ENCODE data around the gene SCAMP2. TPM values are rescaled to one million over a fixed set of nuclear protein-coding genes. Genes with fewer than 3 reads are reported as not detected.

SCAMP2 gene
- total RNA-seq, 3 donors from 2014 or later: 49.5 to 71.4 (median 69.4) TPM

DNA sequence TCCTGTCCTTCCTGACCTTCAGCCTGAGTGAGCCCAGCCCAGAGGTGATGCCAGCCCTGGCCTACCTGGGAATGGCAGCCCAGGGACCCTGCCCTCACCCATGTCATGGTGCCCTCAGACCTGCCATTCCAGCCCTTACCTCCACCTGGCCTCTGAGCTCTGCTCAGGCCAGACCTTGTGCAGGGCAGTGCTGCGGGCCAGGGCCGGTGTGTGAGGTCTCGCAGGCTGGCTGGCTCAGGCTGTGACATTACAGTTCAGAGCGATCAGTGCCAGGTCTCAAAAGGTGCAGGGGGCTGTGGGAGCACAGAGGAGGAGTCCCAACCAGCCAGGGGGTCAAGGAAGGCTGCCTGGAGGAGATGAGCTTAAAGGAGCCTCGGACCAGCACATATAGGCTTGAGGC lies 53.1 kb downstream of the SCAMP2 start:
- H3K4me3 ChIP-seq: no peak overlapping the region
- intact Hi-C loops (cut with DNase I; ENCODE audit: low total_unique reads): no loop called here
- TF ChIP-seq, protein P1, sequence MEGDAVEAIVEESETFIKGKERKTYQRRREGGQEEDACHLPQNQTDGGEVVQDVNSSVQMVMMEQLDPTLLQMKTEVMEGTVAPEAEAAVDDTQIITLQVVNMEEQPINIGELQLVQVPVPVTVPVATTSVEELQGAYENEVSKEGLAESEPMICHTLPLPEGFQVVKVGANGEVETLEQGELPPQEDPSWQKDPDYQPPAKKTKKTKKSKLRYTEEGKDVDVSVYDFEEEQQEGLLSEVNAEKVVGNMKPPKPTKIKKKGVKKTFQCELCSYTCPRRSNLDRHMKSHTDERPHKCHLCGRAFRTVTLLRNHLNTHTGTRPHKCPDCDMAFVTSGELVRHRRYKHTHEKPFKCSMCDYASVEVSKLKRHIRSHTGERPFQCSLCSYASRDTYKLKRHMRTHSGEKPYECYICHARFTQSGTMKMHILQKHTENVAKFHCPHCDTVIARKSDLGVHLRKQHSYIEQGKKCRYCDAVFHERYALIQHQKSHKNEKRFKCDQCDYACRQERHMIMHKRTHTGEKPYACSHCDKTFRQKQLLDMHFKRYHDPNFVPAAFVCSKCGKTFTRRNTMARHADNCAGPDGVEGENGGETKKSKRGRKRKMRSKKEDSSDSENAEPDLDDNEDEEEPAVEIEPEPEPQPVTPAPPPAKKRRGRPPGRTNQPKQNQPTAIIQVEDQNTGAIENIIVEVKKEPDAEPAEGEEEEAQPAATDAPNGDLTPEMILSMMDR (IDR thresholded peaks at IDR 0.05): no peak
- TF ChIP-seq POLR2AphosphoS5 (IDR thresholded peaks at IDR 0.05) (no peak), POLR2A (IDR thresholded peaks at IDR 0.05) (no peak)
- no peaks in the 10 kb centered on the region for H3K4me1 ChIP-seq
- no peaks in the 10 kb centered on the region for H3K36me3 ChIP-seq
- no peaks in the 10 kb centered on the region for H3K27me3 ChIP-seq
- no peak overlapping the region for H3K27ac ChIP-seq
- no peaks in the 10 kb centered on the region for H3K9me3 ChIP-seq
- DNase-seq (ENCODE audit: low spot score in 2 of 2): no peak

DNA sequence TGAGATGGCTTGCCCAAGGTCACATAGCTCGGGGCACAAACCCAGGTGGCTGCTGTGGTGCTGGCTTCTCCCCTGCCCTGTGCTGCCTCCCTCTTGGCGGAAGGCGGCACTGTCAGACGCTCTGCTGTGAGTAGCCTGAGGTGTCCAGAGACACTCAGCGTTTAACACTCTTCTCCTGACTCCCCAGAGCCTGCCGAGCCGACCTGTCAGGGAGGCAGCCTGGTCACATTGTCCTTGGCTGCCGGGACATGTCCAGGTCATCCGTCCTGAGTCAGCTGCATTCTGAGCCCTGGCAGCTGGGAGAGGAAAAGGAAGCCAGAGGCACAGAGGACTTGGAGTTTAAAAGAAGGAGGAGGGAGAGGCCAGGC lies 55.8 kb downstream of the SCAMP2 start:
- Histone ChIP-seq H3K4me1 (no peaks in the 10 kb centered on the region), H3K4me3 (no peak overlapping the region), H3K9me3 (no peaks in the 10 kb centered on the region), H3K27ac (peak overlapping the region; percentile 67 to 87), H3K36me3 (no peaks in the 10 kb centered on the region), H3K27me3 (no peaks in the 10 kb centered on the region)
- peak; percentile 59 to 65 for DNase-seq (ENCODE audit: low spot score in 2 of 2)
- no peak for TF ChIP-seq POLR2AphosphoS5 (IDR thresholded peaks at IDR 0.05)
- TF ChIP-seq, protein P1 (IDR thresholded peaks at IDR 0.05): peak in 1 of 3 donors; percentile 40
- intact Hi-C loops (cut with DNase I; ENCODE audit: low total_unique reads): no loop called here

DNA sequence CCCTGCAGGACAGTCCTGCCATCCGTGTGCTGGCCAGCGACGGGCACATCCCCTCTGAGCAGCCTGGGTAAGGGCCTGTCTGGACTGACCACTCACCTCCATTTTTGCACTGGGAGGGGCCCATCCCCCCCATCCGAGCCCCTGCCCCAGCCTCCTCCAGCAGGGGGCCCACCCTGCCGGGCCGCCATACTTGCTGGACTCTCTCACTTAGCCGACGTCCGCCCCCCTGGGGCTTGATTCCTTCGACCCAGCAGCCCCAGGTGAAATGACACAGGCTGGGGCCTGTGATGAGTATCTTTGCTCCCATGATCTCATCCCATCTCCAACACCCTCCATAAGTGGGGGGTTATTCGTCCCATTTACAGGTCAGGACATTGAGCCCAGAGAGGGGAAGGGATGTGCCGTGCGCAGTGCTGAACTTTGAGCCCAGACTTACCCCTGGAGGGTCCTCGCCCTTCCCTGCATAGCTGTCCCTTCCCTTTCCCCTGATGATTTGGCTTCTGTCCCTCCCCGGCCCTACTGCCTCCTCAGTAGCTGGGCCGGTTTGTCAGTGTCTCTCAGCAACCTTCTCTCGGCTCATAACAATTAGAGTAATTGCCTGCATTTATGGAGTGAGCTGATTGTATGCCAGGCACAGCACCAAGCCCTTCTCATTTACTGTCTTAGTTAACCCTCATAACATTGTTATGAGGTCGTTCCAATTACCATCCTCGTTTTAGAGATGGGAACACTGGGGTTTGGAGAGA lies 56.4 kb downstream of the SCAMP2 start:
- no peak for DNase-seq (ENCODE audit: low spot score in 2 of 2)
- intact Hi-C loops (cut with DNase I; ENCODE audit: low total_unique reads): no loop called here
- TF ChIP-seq, protein P1 (IDR thresholded peaks at IDR 0.05): no peak
- TF ChIP-seq POLR2AphosphoS5 (IDR thresholded peaks at IDR 0.05) (no peak), POLR2A (IDR thresholded peaks at IDR 0.05) (no peak)
- H3K9me3 ChIP-seq: no peaks in the 10 kb centered on the region
- no peak overlapping the region for H3K4me3 ChIP-seq
- no peaks in the 10 kb centered on the region for H3K27me3 ChIP-seq
- no peaks in the 10 kb centered on the region for H3K36me3 ChIP-seq
- H3K4me1 ChIP-seq: no peaks in the 10 kb centered on the region
- H3K27ac ChIP-seq: peak overlapping the region; percentile 67 to 87

DNA sequence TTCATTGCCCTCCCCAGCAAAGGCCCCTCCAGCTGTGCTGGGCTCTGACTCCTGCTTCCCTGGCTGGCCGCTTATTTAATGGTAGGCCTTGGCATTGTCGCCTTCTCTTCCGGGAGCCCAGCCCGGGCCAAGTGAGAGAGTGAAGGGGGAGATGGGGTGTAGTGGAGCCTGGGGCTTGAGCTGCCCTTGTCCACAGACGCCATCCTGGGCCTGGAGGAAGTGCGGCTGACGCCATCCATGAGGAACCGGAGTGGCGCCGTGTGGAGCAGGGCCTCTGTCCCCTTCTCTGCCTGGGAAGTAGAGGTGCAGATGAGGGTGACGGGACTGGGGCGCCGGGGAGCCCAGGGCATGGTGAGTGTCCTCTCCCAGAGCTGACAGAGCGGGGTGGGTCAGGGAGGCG lies 57.2 kb downstream of the SCAMP2 start:
- H3K27ac ChIP-seq: peak overlapping the region; percentile 33 to 87
- DNase-seq (ENCODE audit: low spot score in 2 of 2): no peak
- no peak overlapping the region for H3K4me3 ChIP-seq
- H3K4me1 ChIP-seq: no peaks in the 10 kb centered on the region
- H3K27me3 ChIP-seq: no peaks in the 10 kb centered on the region
- no peaks in the 10 kb centered on the region for H3K9me3 ChIP-seq
- TF ChIP-seq, protein P1 (IDR thresholded peaks at IDR 0.05): no peak
- TF ChIP-seq POLR2A (IDR thresholded peaks at IDR 0.05): no peak
- no peak for TF ChIP-seq POLR2AphosphoS5 (IDR thresholded peaks at IDR 0.05)
- no peaks in the 10 kb centered on the region for H3K36me3 ChIP-seq
- intact Hi-C loops (cut with DNase I; ENCODE audit: low total_unique reads): no loop called here

DNA sequence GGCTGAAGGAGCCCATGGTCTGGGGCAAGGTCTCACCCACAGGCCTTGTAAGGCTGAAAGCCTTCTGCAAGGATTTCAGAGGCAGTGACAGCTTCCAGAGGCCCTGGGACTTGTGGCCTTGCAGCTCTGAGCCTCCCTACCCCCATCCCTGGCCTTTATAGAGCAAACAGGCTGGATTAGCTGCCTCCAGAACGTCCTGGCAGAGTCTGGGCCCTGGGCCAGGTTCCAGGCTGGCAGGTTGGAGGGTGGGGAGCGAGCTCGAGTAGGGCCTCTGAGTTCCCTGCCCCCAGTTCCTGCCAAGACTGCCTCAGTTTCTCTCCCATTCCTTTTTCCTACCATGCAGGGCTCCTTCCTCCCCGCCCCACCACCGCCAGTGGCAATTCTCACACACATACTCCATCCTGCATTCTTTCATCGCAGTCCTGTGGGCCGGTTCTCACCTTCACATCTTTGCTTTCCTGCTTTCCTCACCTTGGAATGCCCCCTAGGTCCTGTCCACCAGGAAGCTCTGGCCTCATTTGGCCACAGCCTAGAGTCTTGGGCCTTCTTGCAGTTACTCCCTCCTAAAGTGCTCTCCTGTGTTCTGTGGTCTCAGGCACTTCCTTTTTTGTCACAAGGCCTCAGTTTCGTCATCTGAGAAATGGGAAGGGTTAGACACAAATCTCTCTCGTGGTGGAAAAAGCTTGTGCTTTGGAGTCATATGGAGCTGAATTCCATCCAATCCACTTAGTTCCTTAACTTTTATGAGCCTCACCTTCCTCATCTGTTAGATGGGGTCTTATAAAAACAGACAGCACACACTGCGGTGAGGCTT lies 57.8 kb downstream of the SCAMP2 start:
- Histone ChIP-seq H3K27me3 (no peaks in the 10 kb centered on the region), H3K9me3 (no peaks in the 10 kb centered on the region), H3K36me3 (no peaks in the 10 kb centered on the region), H3K4me1 (no peaks in the 10 kb centered on the region), H3K4me3 (no peak overlapping the region), H3K27ac (peak overlapping the region in 1 of 2 donors; percentile 87)
- intact Hi-C loops (cut with DNase I; ENCODE audit: low total_unique reads): no loop called here
- TF ChIP-seq, protein P1 (IDR thresholded peaks at IDR 0.05): no peak
- no peak for TF ChIP-seq POLR2A (IDR thresholded peaks at IDR 0.05)
- TF ChIP-seq POLR2AphosphoS5 (IDR thresholded peaks at IDR 0.05): no peak
- DNase-seq (ENCODE audit: low spot score in 2 of 2): peak in 1 of 2 donors; percentile 42
